Activated CD4-positive, alpha-beta T cell treated with anti-CD3 and anti-CD28 coated beads for 36 hours (primary cell): ENCODE measurements around the gene NSUN4. TPM values are rescaled to one million over a fixed set of nuclear protein-coding genes. Genes with fewer than 3 reads are reported as not detected.
"Not testable (repeated sequence)": the region's sequence is repeated elsewhere in the genome, so short reads cannot be mapped to it uniquely, and the experiment has no call there.

Source experiments
- ATAC-seq: fragments of 200-7000 bp; cut with Tn5 transposase; one replicate; pipeline ENCODE4 v1.10.0; 2021; ENCODE audit warnings: mild to moderate bottlenecking, moderate library complexity
- CTCF ChIA-PET: fragments of 350-600 bp; sonication (Branson Sonifier 250); formaldehyde crosslinking; loops from one replicate; lab custom pipeline; 2021; ENCODE audit warnings: antibody characterized with exemption; lab: Charles Lee
- POLR2A ChIA-PET: fragments of 350-600 bp; sonication (Branson Sonifier 250); formaldehyde crosslinking; loops from one replicate; lab custom pipeline; 2021; ENCODE audit warnings: antibody characterized with exemption, inconsistent platforms; lab: Charles Lee
- DNase-seq: peaks from one replicate; pipeline ENCODE4 v3.0.0-alpha.2; 2020
- H3K27ac Mint-ChIP-seq: one replicate; pipeline ENCODE4 v1.8.0; 2021; ENCODE audit warnings: mixed read lengths
- H3K27me3 Mint-ChIP-seq: one replicate; pipeline ENCODE4 v1.8.0; 2021; ENCODE audit warnings: mixed read lengths
- H3K36me3 Mint-ChIP-seq: one replicate; pipeline ENCODE4 v1.8.0; 2021; ENCODE audit warnings: low read depth, mixed read lengths
- H3K4me1 Mint-ChIP-seq: one replicate; pipeline ENCODE4 v1.8.0; 2021; ENCODE audit warnings: mixed read lengths
- H3K4me3 Mint-ChIP-seq: one replicate; pipeline ENCODE4 v1.8.0; 2021; ENCODE audit warnings: mild to moderate bottlenecking, moderate library complexity, mixed read lengths
- H3K9me3 Mint-ChIP-seq: one replicate; pipeline ENCODE4 v1.8.0; 2021; ENCODE audit warnings: low read depth, mixed read lengths
- intact Hi-C, 2 experiments: fragments of 100-400 bp; cut with DNase I in 1 of 2; cut with micrococcal nuclease in 1 of 2; formaldehyde crosslinking; loops; one replicate each; pipeline versions ENCODE4 v1.14.2 to v1.15.1; 2022 to 2024; cut with DNase I, micrococcal nuclease
- total RNA-seq, 2 experiments: library from RNA; stranded (reverse); gene quantifications; one replicate each; pipeline ENCODE4 v1.2.3, GENCODE V29; 2021

NSUN4 gene
- total RNA-seq, 2 experiments from 2014 or later, result 26.1 to 31.3 TPM

DNA sequence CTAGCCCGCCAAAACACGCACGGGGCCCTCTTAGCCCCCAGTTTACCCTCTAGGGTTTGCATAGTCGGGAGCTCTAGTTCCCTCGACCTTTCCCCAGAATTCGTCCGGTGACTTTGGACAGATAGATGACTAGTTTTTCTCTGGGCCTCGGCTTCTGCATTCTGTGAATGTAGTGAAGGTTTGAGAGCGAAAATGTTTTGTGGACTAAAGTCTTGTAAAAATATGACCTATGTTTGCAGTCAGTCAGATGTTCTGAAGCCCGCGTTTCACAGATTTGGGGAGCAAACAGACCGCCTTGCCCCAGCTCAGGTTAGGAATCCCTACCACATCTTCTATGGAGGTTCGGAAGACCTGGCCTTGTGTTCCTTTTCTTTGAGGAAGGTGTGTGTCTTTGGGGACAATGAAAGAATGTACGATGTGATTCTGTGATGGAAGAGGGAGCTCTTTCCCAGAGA lies 36.7 kb upstream of the NSUN4 start:
- Mint-ChIP-seq H3K4me3 (peak overlapping the region; percentile 95), H3K36me3 (peaks cover 29% of the 10 kb centered on the region), H3K9me3 (no peaks in the 10 kb centered on the region), H3K4me1 (peaks cover 44% of the 10 kb centered on the region), H3K27ac (peak overlapping the region; percentile 95), H3K27me3 (no peaks in the 10 kb centered on the region)
- DNase-seq (no peak), ATAC-seq (no peak)
- intact Hi-C loops, result loop anchor here (1.0 to 2.0 kb wide), 7 partner anchors 18 to 618 kb away; partner anchors contain the start of genes NSUN4 (in 2 of the 2), RAD54L (in 2 of the 2), GPBP1L1 (in 1 of the 2) and IPP (in 1 of the 2)
- ChIA-PET POLR2A (interaction anchor here (0.6 to 2.8 kb wide), 5 partner anchors 37 to 617 kb away, joined by 5 to 11 read pairs (median 8); partner anchors contain the start of genes NSUN4 and RAD54L), CTCF (interaction anchor here (0.6 to 1.6 kb wide), 10 partner anchors 11 to 119 kb away, joined by 3 to 13 read pairs (median 3); partner anchors contain the start of genes NSUN4 and RAD54L)

DNA sequence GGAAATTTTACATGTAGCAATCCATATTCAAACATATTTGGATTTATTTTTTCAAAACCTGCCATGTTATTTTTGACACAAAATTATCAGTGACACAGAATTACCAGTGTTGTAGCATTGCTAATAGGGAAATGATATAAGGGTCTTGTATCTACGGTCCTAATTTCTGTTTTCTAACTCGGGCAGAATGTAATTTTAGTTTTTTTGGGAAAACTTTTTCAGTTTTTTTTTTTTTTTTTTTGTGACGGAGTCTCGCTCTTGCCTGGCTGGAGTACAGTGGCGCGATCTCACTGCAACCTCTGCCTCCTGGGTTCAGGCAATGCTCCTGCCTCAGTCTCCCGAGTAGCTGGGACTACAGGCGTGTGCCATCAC lies 34.5 kb upstream of the NSUN4 start:
- Mint-ChIP-seq H3K4me3 (peak overlapping the region; percentile 23), H3K9me3 (no peaks in the 10 kb centered on the region), H3K27me3 (no peaks in the 10 kb centered on the region), H3K27ac (no peak overlapping the region), H3K4me1 (peaks cover 35% of the 10 kb centered on the region), H3K36me3 (peaks cover 43% of the 10 kb centered on the region)
- CTCF ChIA-PET, result no interaction called here
- no peak for ATAC-seq
- no peak for DNase-seq
- intact Hi-C loops, result no loop called here
- POLR2A ChIA-PET, result no interaction called here

DNA sequence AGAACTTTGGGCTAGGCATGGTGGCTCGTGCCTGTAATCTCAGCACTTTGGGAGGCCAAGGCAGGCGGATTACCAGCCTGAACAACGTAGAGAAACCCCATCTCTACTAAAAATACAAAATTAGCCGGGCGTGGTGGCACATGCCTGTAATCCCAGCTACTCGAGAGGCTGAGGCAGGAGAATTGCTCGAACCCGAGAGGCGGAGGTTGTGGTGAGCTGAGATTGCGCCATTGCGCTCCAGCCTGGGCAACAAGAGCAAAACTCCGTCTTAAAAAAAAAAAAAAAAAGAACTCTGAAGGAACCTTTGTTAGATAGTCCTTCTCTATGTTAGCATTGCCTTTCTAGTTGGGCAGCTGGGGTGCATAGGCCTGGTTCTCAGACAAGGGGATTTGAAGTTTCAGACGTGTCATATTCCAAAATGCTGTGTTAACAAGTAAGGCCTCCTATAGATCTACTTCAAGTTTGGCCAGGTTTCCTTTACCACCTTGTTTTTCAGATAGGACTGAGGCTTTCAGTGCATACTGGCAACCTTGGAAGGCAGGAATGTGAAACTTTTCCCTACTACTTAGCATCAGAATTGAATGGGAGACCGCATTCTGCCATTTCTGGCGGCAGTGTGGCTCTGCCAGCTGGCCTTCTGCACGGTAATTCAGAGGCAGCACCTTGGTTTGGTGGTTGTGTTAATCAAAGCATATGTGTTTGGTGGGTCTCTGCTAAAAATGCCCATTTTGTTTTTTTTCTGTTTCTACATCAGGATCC lies 31.0 kb upstream of the NSUN4 start:
- intact Hi-C loops, result no loop called here
- Mint-ChIP-seq H3K27me3 (no peaks in the 10 kb centered on the region), H3K36me3 (peaks cover 52% of the 10 kb centered on the region), H3K4me1 (peaks cover 27% of the 10 kb centered on the region), H3K27ac (no peak overlapping the region), H3K9me3 (no peaks in the 10 kb centered on the region), H3K4me3 (no peak overlapping the region)
- no peak for DNase-seq
- no peak for ATAC-seq
- CTCF ChIA-PET, result interaction anchor here (1.4 kb wide), 1 partner anchor 12 kb away, joined by 5 read pairs; no protein-coding TSS in a partner anchor
- POLR2A ChIA-PET, result no interaction called here

DNA sequence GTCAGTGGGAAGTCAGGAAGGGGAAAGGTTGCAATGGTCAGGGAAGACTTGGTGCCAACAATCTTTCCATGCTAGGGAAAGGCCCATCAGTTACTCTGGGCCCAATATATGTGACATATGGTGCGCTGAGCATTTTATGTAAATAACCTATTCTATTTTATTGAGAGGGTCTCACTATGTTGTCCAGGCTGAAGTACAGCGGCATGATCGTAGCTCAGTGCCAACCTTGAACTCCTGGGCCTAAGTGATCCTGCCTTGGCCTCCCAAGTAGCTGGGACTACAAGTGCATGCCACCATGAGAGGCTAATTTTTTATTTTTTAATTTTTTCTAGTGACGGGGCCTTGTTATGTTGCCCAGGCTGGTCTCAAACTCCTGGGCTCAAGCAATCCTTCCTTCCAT lies 30.3 kb upstream of the NSUN4 start:
- POLR2A ChIA-PET, result interaction anchor here (0.6 kb wide), 1 partner anchor 146 kb away, joined by 3 read pairs; no protein-coding TSS in a partner anchor
- DNase-seq, result no peak
- Mint-ChIP-seq H3K27ac (no peak overlapping the region), H3K4me3 (no peak overlapping the region), H3K27me3 (no peaks in the 10 kb centered on the region), H3K9me3 (no peaks in the 10 kb centered on the region), H3K36me3 (peaks cover 55% of the 10 kb centered on the region), H3K4me1 (peaks cover 23% of the 10 kb centered on the region)
- CTCF ChIA-PET, result interaction anchor here (1.4 kb wide), 1 partner anchor 13 kb away, joined by 5 read pairs; no protein-coding TSS in a partner anchor
- intact Hi-C loops, result no loop called here
- no peak for ATAC-seq

DNA sequence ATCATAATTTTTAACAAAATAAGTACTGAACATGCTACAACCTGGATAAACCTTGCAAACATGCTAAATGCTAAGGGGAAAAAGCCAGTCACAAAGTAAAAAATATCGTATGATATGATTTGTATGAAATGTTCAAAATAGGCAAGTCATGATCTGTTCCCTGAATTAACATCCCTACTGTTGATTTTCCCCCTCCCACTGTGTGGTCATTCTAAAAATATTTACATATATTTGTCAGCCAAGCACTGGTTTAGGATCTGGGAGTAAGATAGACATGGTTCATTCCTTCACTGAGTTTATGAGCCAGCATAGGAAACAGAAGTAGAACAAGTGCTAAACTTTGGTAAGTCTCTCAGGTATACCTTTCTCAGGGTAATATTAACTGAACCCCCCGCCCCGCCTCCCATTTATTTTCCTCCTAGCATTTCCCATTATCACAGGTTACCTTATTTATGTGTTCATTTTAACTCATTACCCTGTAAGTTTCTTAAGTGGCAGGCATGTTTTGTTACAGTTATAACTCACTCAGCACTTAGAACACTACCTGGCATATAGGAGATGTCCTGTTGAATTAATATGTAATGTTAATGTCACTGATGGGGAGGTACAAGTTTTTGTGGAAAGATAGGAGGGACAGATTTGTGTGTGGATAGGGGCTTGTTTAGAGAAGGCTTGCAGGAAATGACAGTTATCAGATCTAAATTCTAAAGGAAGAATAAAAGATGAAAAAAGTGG lies 24.8 kb upstream of the NSUN4 start:
- H3K27me3 Mint-ChIP-seq, result no peaks in the 10 kb centered on the region
- H3K4me1 Mint-ChIP-seq, result no peaks in the 10 kb centered on the region
- no peak overlapping the region for H3K4me3 Mint-ChIP-seq
- ChIA-PET CTCF (no interaction called here), POLR2A (no interaction called here)
- no peak overlapping the region for H3K27ac Mint-ChIP-seq
- DNase-seq (no peak), ATAC-seq (no peak)
- peaks cover 42% of the 10 kb centered on the region for H3K36me3 Mint-ChIP-seq
- intact Hi-C loops, result no loop called here
- H3K9me3 Mint-ChIP-seq, result no peaks in the 10 kb centered on the region

DNA sequence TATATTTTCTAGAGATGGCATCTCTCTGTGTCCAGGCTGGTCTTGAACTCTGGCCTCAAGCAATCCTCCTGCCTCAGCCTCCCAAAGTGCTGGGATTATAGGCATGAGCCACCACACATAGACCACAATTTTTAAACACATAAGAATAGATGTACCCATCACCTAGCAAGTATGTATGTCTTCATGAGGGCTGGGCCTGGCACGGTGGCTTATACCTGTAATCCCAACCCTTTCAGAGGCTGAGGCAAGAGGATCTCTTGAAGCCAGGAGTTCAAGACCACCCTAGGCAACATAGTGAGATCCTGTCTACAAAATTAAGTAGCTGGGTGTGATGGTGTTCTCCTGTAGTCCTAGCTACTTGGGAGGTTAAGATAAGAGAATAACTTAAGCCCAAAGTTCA lies 23.3 kb upstream of the NSUN4 start:
- H3K27me3 Mint-ChIP-seq, result no peaks in the 10 kb centered on the region
- ChIA-PET POLR2A (interaction anchor here (0.7 to 1.1 kb wide), 2 partner anchors 9 to 16 kb away, joined by 3 to 4 read pairs; no protein-coding TSS in a partner anchor), CTCF (interaction anchor here (0.6 to 1.4 kb wide), 4 partner anchors 9 to 41 kb away, joined by 3 to 4 read pairs (median 3); partner anchors contain the start of gene NSUN4)
- DNase-seq (no peak), ATAC-seq (no peak)
- no peak overlapping the region for H3K27ac Mint-ChIP-seq
- H3K4me1 Mint-ChIP-seq, result no peaks in the 10 kb centered on the region
- no peak overlapping the region for H3K4me3 Mint-ChIP-seq
- H3K9me3 Mint-ChIP-seq, result no peaks in the 10 kb centered on the region
- intact Hi-C loops, result no loop called here
- peaks cover 32% of the 10 kb centered on the region for H3K36me3 Mint-ChIP-seq

DNA sequence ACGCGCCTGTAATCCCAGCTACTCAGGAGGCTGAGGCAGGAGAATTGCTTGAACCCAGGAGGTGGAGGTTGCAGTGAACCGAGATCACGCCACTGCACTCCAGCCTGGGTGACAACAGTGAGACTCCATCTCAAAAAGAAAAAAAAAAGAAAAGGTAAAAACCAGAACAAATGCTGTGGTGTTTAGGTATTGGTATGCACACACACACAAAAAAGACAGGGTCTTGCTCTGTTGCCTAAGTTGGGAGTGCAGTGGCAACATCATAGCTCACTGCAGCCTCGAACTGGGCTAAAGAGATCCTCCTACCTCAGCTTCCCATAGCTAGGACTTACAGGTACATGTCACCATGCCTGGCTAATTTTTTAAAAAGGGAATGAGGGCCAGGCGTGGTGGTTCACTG lies 21.3 kb upstream of the NSUN4 start:
- H3K27ac Mint-ChIP-seq, CTCF ChIA-PET, intact Hi-C loops, H3K4me3 Mint-ChIP-seq, DNase-seq, H3K27me3 Mint-ChIP-seq, ATAC-seq, H3K9me3 Mint-ChIP-seq, H3K4me1 Mint-ChIP-seq: not testable (repeated sequence)
- POLR2A ChIA-PET, result interaction anchor here (0.6 kb wide), 1 partner anchor 9 kb away, joined by 5 read pairs; no protein-coding TSS in a partner anchor
- peaks cover 22% of the 10 kb centered on the region for H3K36me3 Mint-ChIP-seq

DNA sequence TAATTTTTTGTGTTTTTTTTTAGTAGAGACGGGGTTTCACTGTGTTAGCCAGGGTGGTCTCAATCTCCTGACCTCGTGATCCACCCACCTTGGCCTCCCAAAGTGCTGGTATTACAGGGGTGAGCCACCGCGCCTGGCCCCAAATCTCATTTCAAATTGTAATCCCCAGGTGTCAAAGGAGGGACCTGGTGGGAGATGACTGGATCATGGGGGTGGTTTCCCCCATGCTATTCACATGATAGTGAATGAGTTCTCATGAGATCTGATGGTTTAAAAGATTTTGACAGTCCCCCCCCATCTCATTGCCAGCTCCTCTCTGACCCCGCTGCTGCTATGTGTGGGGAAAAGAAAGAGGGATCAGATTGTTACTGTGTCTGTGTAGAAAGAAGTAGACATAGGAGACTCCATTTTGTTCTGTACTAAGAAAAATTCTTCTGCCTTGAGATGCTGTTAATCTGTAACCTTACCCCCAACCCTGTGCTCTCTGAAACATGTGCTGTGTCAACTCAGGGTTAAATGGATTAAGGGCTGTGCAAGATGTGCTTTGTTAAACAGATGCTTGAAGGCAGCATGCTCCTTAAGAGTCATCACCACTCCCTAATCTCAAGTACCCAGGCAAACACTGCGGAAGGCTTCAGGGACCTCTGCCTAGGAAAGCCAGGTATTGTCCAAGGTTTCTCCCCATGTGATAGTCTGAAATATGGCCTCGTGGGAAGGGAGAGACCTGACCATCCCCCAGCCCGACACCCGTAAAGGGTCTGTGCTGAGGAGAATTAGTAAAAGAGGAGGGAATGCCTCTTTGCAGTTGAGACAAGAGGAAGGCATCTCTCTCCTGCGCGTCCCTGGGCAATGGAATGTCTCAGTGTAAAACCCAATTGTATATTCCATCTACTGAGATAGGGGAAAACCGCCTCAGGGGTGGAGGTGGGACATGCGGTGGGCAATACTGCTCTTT lies 20.4 kb upstream of the NSUN4 start:
- H3K9me3 Mint-ChIP-seq, ATAC-seq, DNase-seq, intact Hi-C loops, H3K4me1 Mint-ChIP-seq, POLR2A ChIA-PET, H3K4me3 Mint-ChIP-seq, H3K27me3 Mint-ChIP-seq, H3K27ac Mint-ChIP-seq: not testable (repeated sequence)
- CTCF ChIA-PET, result interaction anchor here (0.6 kb wide), 1 partner anchor 83 kb away, joined by 3 read pairs; no protein-coding TSS in a partner anchor
- peaks cover 18% of the 10 kb centered on the region for H3K36me3 Mint-ChIP-seq

DNA sequence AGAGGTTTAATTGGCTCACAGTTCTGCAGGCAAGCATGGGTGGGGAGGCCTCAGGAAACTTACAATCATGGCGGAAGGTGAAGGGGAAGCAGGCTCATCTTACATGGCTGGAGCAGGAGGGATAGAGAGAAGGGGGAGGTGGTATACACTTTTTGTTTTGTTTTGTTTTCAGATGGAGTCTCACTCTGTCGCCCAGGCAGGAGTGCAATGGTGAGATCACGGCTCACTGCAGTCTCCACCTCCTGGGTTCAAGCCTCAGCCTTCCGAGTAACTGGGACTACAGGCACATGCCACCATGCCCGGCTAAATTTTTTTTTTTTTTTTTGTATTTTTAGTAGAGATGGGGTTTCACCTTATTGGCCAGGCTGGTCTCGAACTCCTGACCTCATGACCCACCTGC lies 18.4 kb upstream of the NSUN4 start:
- H3K36me3 Mint-ChIP-seq, H3K27me3 Mint-ChIP-seq, intact Hi-C loops, H3K9me3 Mint-ChIP-seq, POLR2A ChIA-PET, DNase-seq, H3K4me1 Mint-ChIP-seq, ATAC-seq, H3K4me3 Mint-ChIP-seq, H3K27ac Mint-ChIP-seq, CTCF ChIA-PET: not testable (repeated sequence)

DNA sequence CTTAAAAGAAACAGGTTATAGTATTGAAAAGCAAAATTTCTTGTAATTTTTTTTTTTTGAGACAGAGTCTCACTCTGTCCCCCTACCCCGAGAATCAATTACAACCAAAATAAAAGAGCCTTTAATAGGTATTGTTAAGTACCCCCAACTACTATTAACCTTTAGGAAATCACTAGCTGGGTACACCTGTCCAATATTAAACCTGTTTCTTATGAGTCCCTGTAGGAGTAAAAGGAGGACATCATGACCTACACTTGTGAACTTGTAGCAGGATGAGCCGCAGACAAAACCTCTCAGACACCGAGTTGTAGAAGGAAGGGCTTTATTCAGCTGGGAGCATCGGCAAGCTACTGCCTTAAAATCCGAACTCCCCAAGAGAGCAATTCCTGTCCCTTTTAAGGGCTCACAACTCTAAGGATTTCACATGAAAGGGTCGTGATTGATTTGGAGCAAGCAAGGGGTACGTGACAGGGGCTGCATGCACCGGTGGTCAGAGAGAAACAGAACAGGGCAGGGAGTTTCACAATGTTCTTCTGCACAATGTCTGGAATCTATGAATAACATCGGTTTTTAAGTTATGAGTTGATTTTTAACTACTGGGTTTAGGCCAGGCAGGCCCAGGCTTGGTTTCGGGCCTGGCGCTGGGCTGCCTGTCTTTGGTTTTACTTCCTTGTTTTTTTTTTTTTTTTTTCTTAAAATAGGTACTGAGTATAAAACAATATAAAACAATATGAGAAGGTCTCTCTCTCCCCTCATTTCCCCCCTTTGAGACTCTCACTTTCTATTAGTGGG lies 15.1 kb upstream of the NSUN4 start:
- H3K27me3 Mint-ChIP-seq, CTCF ChIA-PET, H3K4me3 Mint-ChIP-seq, H3K4me1 Mint-ChIP-seq, ATAC-seq, H3K9me3 Mint-ChIP-seq, H3K27ac Mint-ChIP-seq, POLR2A ChIA-PET, intact Hi-C loops, DNase-seq, H3K36me3 Mint-ChIP-seq: not testable (repeated sequence)
